ENCODE measurements around the gene C4orf50.

C4orf50 gene

GRCh38 chr4:5925419-5926200 lies 92.6 kb downstream of the C4orf50 start:
- TF ChIP-seq TOX (CRISPR knock-in tag; IDR thresholded peaks at IDR 0.05; ENCODE audit: borderline replicate concordance), result no peak
- TF ChIP-seq ZNF70 (CRISPR knock-in tag; IDR thresholded peaks at IDR 0.05), result no peak
- TF ChIP-seq ESRRG (CRISPR knock-in tag; IDR thresholded peaks at IDR 0.05), result no peak
- TF ChIP-seq CREB5 (CRISPR knock-in tag; IDR thresholded peaks at IDR 0.05; ENCODE audit: low read depth), result no peak
- TF ChIP-seq CSRNP3 (CRISPR knock-in tag; IDR thresholded peaks at IDR 0.05), result no peak
- TF ChIP-seq TSHZ2 (CRISPR knock-in tag; IDR thresholded peaks at IDR 0.05), result no peak
- no peak for TF ChIP-seq OSR1 (CRISPR knock-in tag; IDR thresholded peaks at IDR 0.05)
- no peak for TF ChIP-seq ZFP3 (CRISPR knock-in tag; IDR thresholded peaks at IDR 0.05)
- TF ChIP-seq ZNF565 (CRISPR knock-in tag; conservative IDR thresholded peaks at IDR 0.05; ENCODE audit: low read depth), result no peak
- TF ChIP-seq ARNTL (CRISPR knock-in tag; IDR thresholded peaks at IDR 0.05; ENCODE audit: borderline replicate concordance, low read depth), result no peak
- no peak for TF ChIP-seq POU6F1 (CRISPR knock-in tag; IDR thresholded peaks at IDR 0.05; ENCODE audit: borderline replicate concordance, low read depth)
- no peak for TF ChIP-seq PPARA (CRISPR knock-in tag; IDR thresholded peaks at IDR 0.05; ENCODE audit: borderline replicate concordance)
- TF ChIP-seq GLIS3 (CRISPR knock-in tag; IDR thresholded peaks at IDR 0.05), result no peak
- no peak for TF ChIP-seq SNAI2 (CRISPR knock-in tag; IDR thresholded peaks at IDR 0.05)
- no peak for TF ChIP-seq CSDC2 (CRISPR knock-in tag; IDR thresholded peaks at IDR 0.05)
- TF ChIP-seq ZNF8 (CRISPR knock-in tag; IDR thresholded peaks at IDR 0.05), result no peak
- no peak for TF ChIP-seq PATZ1 (CRISPR knock-in tag; IDR thresholded peaks at IDR 0.05; ENCODE audit: borderline replicate concordance)
- ATAC-seq, result no peak

GRCh38 chr4:5924461-5925125 lies 93.6 kb downstream of the C4orf50 start:
- ATAC-seq, result no peak

More at GRCh38 chr4:5924461-5925125, 93.6 kb downstream of the C4orf50 start:
- no peak for TF ChIP-seq CSRNP3 (CRISPR knock-in tag; IDR thresholded peaks at IDR 0.05)
- TF ChIP-seq OSR1 (CRISPR knock-in tag; IDR thresholded peaks at IDR 0.05), result no peak
- TF ChIP-seq PATZ1 (CRISPR knock-in tag; IDR thresholded peaks at IDR 0.05; ENCODE audit: borderline replicate concordance), result no peak
- no peak for TF ChIP-seq TSHZ2 (CRISPR knock-in tag; IDR thresholded peaks at IDR 0.05)

All from SK-N-SH treated with all-trans-retinoic acid at 6 μM for 48 hours (cell line).